MG63 (cell line): ENCODE results near the gene CTSH. TPM values are rescaled to one million over a fixed set of nuclear protein-coding genes. Genes with fewer than 3 reads are reported as not detected.
"Not testable (repeated sequence)": the region's sequence is repeated elsewhere in the genome, so short reads cannot be mapped to it uniquely, and the experiment has no call there.

Source experiments
- DNase-seq: peaks from one replicate; pipeline ENCODE4 v3.0.0-alpha.2; 2020
- H3K27me3 ChIP-seq: fragments of 250-450 bp; sonication (Bioruptor Pico); 2 replicates; pipeline ENCODE4 v1.5.1; 2020; ENCODE audit warnings: mild to moderate bottlenecking, moderate library complexity
- H3K36me3 ChIP-seq: fragments of 250-450 bp; sonication (Bioruptor Pico); 2 replicates; pipeline ENCODE4 v1.5.1; 2020; ENCODE audit warnings: mild to moderate bottlenecking, moderate library complexity
- H3K4me3 ChIP-seq: fragments of 250-450 bp; sonication (Bioruptor Pico); 2 replicates; pipeline ENCODE4 v1.5.1; 2020; ENCODE audit warnings: mild to moderate bottlenecking, moderate library complexity
- H3K9me3 ChIP-seq: fragments of 250-450 bp; sonication (Bioruptor Pico); 2 replicates; pipeline ENCODE4 v1.5.1; 2020; ENCODE audit warnings: mild to moderate bottlenecking, moderate library complexity
- total RNA-seq: library from RNA; depleted of rRNA; stranded (reverse); fragments of >200 nt; shearing (Covaris generic); gene quantifications from 2 replicates; pipeline ENCODE4 v1.2.3, GENCODE V29; 2014; ENCODE audit warnings: low replicate concordance

Gene CTSH
- total RNA-seq, 1 experiment from 2014 or later, result 19.8 TPM

DNA sequence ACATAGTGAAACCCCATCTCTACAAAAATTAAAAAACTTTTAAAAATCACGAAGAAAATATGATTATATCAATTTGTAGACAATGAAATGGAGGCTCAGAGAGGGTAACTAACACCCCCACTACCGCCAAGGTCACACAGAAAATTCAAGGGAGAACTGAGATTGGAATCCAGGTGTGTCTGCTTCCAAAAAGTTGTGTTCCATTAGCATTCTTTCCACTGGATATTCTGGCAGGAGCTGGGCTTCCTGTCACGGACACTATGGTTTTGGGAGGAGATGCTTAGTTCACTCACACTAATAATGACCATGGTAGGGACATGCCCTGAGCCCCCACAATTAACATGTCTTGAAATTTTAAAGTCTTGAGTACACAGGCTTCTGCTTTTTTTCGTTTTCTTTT lies 28.8 kb downstream of the CTSH start:
- H3K36me3 ChIP-seq, result peaks cover 69% of the 10 kb centered on the region
- no peak for DNase-seq
- no peaks in the 10 kb centered on the region for H3K9me3 ChIP-seq
- no peak overlapping the region for H3K4me3 ChIP-seq
- no peaks in the 10 kb centered on the region for H3K27me3 ChIP-seq

DNA sequence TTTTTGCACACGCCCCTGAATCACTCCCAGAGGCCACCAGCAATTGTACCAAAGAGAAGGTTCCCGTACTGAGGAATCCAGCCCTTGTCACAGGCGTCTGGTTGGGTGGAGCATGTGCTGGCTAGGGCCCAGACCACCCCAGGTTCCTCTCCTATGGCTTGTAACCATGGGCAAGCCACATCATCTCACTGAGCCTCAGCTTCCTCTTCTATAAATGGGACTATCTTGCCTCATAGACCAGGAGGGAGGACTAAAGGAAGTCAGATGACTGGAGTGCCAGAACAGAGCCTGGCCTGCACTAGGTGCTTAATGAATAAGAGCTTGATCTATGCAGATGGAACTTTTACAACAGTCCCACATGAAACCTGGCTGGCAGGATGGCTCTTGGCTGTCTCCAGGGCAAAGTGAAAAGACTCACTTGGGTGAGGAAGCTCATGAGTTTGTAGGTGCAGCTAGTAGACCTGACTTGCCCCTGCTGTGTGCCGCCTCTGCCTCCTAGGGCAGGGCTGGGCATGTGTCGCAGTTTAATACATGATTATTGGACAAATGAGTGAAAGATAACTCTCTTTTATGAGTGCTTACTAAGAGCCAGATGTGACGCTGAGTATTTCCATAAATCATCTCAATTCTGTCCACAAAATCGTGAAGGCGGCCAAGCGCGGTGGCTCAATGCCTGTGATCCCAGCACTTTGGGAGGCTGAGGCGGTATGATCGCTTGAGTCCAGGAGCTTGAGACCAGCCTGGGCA lies 29.3 kb downstream of the CTSH start:
- no peak for DNase-seq
- H3K36me3 ChIP-seq, result peaks cover 74% of the 10 kb centered on the region
- H3K27me3 ChIP-seq, result no peaks in the 10 kb centered on the region
- no peak overlapping the region for H3K4me3 ChIP-seq
- no peaks in the 10 kb centered on the region for H3K9me3 ChIP-seq

DNA sequence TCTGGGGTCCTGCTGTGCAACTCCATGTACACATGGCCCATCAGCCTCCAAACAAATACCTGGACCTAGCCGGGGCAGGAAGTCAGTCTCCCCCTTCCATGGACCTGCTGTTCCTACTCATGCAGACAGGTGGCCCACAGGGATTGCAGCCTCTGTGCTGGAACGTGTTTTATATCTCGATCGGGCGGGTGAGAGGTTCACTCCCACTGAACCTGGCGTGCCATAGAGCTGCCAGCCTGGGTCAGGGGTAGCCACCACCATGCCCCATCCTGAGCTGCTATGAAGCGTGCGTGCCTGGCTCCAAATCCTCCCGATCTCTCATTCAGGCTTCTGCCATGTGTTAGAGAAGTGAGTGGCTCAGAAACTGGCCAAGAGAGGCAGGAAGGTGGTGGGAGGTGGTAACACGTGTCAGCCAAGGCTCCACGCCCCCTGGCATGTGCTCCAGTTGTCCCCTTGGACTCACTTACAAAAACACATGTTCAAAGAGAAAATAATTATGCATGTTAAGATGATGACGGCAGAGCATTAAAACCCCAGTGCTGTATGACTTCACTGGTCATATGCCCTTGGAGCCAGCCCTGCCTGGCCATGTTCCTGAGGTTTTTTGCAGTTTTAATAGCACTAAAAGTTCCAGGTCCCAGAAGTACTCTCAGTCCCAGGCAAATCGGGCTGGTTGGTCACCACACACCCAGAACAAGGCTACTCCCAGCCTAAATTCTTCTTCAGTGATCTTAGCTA lies 30.6 kb downstream of the CTSH start:
- Histone ChIP-seq H3K9me3 (no peaks in the 10 kb centered on the region), H3K4me3 (no peak overlapping the region), H3K27me3 (no peaks in the 10 kb centered on the region), H3K36me3 (peaks cover 79% of the 10 kb centered on the region)
- DNase-seq, result no peak

DNA sequence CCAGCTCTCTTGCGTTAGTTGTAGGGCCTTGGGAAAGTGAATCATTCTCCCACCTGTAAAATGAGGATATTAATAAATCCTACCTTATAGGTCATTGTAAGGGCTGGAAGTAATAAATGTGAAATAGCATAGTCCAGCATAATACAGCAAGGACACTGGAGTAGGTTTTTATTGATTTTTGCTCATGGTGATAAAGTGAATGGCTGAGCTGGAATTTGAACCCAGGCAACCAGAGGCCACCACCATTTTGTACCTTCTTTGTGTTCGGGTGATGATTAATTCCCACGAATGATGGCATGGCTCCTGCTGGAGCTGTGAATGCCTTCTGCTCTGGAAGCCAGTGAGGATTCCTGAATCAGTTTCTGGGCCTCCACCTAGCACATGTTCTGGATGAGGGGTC lies 31.8 kb downstream of the CTSH start:
- DNase-seq, result no peak
- peaks cover 78% of the 10 kb centered on the region for H3K36me3 ChIP-seq
- H3K4me3 ChIP-seq, result no peak overlapping the region
- H3K9me3 ChIP-seq, result no peaks in the 10 kb centered on the region
- H3K27me3 ChIP-seq, result no peaks in the 10 kb centered on the region

DNA sequence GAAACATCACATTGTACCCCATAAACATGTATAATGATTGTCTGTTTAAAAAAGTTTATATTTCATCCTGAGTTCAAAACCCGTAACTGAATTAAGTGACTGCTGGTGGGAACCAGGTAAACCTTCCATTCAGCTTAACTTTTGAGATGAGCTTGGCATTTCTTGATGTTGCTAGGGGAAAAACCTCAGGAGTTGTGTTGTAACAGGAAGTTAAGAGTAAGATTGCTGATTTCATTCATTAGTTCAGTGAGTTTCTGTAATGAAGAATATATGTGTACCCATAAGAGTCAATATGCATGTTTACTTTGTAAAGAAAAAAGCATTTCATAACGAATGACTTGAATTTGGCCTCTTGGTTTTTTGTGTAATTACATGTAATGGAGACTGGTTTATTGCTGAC lies 32.5 kb downstream of the CTSH start:
- H3K27me3 ChIP-seq, result no peaks in the 10 kb centered on the region
- DNase-seq, result no peak
- no peak overlapping the region for H3K4me3 ChIP-seq
- peaks cover 77% of the 10 kb centered on the region for H3K36me3 ChIP-seq
- H3K9me3 ChIP-seq, result no peaks in the 10 kb centered on the region

DNA sequence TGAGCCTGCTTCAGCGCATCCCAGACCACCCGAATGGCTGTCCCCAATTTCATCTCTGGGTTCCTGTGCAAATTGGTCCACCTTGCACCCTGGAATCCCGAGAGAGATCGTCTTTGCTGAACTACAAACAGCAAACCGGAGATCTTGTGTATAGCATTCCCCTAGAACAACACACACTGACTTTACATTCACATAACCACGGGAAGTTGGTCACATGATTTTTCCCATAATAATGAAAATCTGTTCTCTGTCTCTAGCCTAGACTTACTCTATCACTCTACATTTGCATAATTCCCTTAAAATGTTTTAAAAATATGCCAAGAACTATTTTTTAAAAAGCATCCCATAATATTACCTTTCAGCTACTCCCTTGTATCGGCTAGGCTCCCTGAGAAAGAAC lies 34.6 kb downstream of the CTSH start:
- DNase-seq, result no peak

DNA sequence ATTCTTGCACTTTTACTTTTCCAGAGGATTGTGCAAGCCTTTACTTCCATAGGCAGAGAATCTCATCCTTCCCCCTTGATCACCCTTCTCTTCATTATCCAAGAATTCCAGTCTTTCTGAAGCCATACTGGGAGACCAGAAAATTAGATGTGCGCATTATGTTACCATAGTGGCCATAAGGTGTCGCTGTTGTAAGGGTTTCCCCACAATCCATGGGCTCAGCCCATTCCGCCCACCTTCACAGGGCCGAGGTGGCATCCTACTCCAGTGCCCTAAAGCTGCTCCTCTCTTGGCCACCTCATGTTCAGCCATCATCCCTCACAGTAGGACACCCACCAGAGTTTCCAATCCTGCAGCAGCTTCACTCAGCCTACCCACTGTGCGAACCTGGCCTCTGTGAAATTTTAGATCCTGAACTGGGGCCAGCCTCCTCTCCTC lies 35.0 kb downstream of the CTSH start:
- H3K27me3 ChIP-seq, result no peaks in the 10 kb centered on the region
- H3K9me3 ChIP-seq, result no peaks in the 10 kb centered on the region
- H3K36me3 ChIP-seq, result peaks cover 89% of the 10 kb centered on the region
- no peak overlapping the region for H3K4me3 ChIP-seq
- no peak for DNase-seq

More for the DNA sequence above, 34.6 kb downstream of the CTSH start:
- H3K4me3 ChIP-seq, result no peak overlapping the region
- no peaks in the 10 kb centered on the region for H3K27me3 ChIP-seq
- H3K9me3 ChIP-seq, result no peaks in the 10 kb centered on the region
- peaks cover 89% of the 10 kb centered on the region for H3K36me3 ChIP-seq

DNA sequence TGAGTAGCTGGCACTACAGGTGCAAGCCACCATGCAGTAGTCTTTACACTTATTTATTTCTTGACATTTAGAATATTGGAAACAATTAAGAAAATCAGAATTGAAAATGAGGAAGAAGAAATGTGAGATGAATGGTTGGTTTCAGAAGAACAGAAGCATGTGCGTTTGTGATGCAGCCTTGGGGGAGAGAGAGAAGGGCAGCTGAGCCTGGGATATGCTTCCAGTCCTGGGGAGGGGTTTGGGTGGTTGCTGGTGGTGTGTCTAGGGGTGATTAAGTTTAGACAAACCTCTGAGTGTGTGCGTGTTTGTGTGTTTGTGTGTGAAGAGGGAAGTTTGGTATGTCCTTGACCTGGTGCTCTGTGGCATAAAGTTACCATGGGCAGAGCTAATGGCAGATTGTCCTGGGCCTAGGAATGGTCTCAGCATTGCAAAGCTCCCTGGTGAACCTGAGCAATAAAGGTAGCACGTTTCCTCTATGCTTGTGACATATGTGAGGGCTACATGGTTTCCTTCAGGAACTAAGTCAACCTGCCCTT lies 35.6 kb downstream of the CTSH start:
- no peaks in the 10 kb centered on the region for H3K27me3 ChIP-seq
- no peak for DNase-seq
- H3K9me3 ChIP-seq, result no peaks in the 10 kb centered on the region
- peaks cover 91% of the 10 kb centered on the region for H3K36me3 ChIP-seq
- no peak overlapping the region for H3K4me3 ChIP-seq

DNA sequence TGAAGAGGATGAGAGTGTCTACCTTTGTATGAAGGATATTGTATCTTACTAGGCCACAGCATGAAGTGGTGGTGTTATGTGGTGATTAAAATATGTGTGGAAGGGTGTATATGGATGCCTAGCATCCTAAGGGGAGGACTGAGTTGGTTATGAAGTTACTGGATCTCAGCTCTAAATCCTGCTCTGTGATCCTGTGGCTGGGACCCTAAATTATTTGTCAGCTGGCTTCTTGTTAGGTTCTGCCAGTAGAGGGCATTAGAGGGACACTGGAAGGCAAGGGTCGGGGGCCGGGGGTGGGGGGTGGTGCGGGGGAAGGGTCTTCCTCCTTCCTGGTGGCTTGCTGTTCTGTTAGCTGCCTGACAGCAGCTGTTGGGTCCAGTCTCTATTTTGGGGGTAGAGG lies 37.3 kb downstream of the CTSH start:
- Histone ChIP-seq H3K9me3 (no peaks in the 10 kb centered on the region), H3K36me3 (peaks cover 91% of the 10 kb centered on the region), H3K4me3 (no peak overlapping the region), H3K27me3 (no peaks in the 10 kb centered on the region)
- DNase-seq, result no peak

DNA sequence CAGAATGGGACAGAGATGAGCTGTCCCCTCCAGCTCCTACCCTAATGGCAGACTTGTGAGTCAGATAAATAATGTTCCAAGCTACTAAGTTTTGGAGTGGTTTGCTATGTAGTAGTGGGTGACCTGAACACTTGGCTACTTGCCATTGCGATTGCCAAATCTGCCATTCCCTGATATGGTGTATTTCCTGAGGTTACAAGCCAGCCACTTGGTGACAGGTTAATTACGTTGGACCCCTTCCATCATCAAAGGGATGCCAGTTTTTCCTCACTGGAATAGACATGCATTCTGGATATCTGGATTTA lies 38.6 kb downstream of the CTSH start:
- peaks cover 93% of the 10 kb centered on the region for H3K36me3 ChIP-seq
- no peak overlapping the region for H3K4me3 ChIP-seq
- peak; percentile 28 for DNase-seq

DNA sequence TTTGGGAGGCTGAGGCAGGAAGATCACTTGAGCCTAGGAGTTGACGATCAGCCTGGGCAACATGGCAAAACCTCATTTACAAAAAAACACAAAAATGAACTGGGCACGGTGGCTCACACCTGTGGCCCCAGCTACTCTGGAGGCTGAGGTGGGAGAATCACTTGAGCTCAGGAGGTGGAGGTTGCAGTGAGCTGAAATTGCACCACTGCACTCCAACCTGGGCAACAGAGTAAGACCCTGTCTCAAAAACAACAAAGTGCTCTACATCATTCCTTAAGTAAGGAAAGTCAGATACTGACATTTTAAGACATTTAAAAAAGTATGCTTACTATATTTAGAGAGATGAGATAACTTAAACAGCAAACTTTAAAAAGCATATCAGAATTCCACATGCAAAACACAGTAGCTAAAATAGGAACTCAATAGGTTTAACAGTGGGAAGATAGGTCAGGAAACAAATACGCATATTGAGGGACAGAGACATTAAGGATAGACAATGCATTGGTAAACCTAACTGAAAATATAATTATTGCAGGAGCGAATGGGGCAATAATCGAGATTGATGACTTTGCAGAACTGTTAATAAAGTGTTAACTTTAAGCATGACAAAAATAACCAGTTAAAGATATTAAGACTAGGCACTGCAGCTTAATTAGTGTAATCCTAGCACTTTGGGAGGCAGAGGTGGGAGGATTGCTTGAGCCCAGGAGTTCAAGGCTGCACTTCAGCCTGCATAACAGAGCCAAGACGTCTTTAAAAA lies 40.1 kb downstream of the CTSH start:
- DNase-seq, result no peak
- H3K27me3 ChIP-seq, result no peaks in the 10 kb centered on the region
- H3K9me3 ChIP-seq, result no peaks in the 10 kb centered on the region
- H3K36me3 ChIP-seq, result peaks cover 92% of the 10 kb centered on the region
- no peak overlapping the region for H3K4me3 ChIP-seq

More for the DNA sequence above, 38.6 kb downstream of the CTSH start:
- Histone ChIP-seq H3K9me3 (no peaks in the 10 kb centered on the region), H3K27me3 (no peaks in the 10 kb centered on the region)

DNA sequence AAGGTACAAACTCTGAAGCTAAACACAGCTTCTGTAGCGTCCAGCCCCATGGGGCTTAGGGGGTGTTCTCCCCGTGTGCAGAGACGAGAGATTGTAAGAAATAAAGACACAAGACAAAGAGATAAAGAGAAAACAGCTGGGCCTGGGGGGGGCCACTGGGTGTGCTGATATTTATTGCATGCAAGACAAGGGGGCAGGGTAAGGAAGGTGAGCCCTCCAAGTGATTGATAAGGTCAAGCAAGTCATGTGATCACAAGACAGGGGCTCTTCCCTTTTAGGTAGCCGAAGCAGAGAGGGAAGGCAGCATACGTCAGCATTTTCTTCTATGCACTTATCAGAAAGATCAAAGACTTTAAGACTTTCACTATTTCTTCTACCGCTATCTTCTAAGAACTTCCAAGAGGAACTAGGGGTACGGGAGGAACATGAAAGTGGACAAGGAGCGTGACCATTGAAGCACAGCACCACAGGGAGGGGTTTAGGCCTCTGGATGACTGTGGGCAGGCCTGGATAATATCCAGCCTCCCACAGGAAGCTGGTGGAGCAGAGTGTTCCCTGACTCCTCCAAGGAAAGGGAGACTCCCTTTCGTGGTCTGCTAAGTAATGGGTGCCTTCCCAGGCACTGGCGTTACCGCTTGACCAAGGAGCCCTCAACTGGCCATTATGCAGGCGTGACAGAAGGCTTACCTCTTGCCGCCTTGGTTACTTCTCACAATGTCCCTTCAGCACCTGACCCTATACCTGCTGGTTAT lies 42.4 kb downstream of the CTSH start:
- H3K27me3 ChIP-seq, DNase-seq, H3K9me3 ChIP-seq, H3K4me3 ChIP-seq: not testable (repeated sequence)
- H3K36me3 ChIP-seq, result peaks cover 94% of the 10 kb centered on the region

DNA sequence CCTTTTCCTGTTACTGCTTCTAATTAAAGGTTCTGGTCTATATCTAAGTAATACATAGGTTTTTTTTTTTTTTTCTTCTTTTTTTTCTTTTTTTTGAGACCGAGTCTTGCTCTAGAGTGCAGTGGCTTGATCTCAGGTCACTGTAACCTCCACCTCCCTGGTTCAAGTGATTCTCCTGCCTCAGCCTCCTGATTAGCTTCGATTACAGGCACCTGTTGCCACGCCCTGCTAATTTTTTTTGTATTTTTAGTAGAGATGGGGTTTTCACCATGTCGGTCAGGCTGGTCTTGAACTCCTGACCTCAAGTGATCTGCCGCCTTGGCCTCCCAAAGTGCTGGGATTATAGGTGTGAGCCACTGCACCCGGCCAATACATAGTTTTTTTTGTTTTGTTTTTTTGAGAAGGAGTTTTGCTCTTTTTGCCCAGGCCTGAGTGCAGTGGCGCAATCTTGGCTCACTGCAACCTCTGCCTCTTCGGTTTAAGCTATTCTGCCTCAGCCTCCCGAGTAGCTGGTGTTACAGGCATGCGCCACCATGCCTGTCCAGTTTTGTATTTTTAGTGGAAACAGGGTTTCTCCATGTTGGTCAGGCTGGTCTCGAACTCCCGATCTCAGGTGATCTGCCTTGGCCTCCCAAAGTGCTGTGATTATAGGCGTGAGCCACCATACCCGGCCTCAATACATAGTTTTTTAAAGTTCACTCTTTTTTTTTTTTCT lies 43.9 kb downstream of the CTSH start:
- not testable (repeated sequence) for H3K27me3 ChIP-seq, H3K9me3 ChIP-seq, DNase-seq, H3K4me3 ChIP-seq
- peaks cover 89% of the 10 kb centered on the region for H3K36me3 ChIP-seq

DNA sequence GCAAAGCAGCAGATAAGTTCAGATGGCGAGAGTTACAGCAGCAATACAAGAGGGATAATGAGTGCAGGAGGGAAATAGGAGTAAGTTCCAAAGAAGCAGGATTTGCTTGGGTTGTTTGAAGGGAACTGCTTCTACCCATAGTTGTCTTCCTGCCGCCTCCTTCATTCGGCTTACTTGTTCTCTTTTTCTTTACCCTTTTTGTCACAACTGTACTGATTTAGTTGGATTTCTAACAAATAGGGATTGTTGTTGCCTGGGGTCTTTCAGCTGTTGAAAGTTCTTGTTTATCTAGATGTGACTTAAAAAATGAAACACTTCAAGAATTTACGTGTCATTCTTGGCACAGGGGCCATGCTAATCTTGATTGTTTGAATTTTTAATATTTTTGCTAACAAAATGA lies 46.3 kb downstream of the CTSH start:
- DNase-seq, result no peak
- H3K27me3 ChIP-seq, result no peaks in the 10 kb centered on the region
- no peaks in the 10 kb centered on the region for H3K9me3 ChIP-seq
- H3K36me3 ChIP-seq, result peaks cover 91% of the 10 kb centered on the region
- H3K4me3 ChIP-seq, result no peak overlapping the region

DNA sequence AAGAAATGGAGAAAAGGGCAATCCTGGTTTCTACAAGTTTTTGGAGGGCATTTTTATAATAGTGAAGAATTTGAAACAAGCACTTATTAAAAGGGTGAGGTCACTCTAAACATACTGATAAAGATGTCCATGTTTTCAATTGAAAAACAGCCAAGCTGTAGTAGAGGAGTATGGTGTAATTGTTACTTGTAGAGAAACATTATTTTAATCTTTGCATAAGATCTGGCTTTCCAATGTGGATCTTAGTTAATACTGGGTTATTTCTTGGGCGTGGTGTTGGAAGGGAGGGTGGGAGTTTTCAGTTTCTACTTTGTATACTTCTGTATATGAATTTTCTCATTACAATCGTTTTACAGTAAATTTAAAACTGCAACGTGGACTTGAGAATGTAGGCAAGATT lies 49.4 kb downstream of the CTSH start:
- Histone ChIP-seq H3K36me3 (peaks cover 93% of the 10 kb centered on the region), H3K4me3 (no peak overlapping the region), H3K9me3 (no peaks in the 10 kb centered on the region), H3K27me3 (no peaks in the 10 kb centered on the region)
- DNase-seq, result no peak

DNA sequence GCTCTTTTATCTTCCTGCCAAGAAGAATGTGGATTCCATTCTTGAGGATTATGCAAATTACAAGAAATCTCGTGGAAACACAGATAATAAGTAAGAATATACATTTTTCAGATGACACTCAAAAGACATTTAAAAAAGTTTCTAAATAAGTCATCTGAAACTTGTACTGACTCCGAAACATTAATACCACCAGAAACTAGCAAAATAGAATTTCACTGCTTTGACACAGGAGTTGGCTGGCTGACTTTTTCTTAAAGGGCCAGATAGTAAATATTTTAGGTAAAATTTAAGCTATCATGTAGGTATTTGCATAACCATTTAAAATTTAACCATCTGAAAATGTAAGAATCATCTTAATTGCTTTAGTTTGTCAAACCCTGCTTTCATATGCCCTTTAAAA lies 51.3 kb downstream of the CTSH start:
- no peak overlapping the region for H3K4me3 ChIP-seq
- no peaks in the 10 kb centered on the region for H3K27me3 ChIP-seq
- DNase-seq, result no peak
- no peaks in the 10 kb centered on the region for H3K9me3 ChIP-seq
- peaks cover 96% of the 10 kb centered on the region for H3K36me3 ChIP-seq
